ENCODE measurements around the gene BSN. TPM values are rescaled to one million over a fixed set of nuclear protein-coding genes. Genes with fewer than 3 reads are reported as not detected.

The BSN gene
- total and polyA plus RNA-seq, 12 donors, result 0.06 to 1.4 (median 0.62) TPM

DNA sequence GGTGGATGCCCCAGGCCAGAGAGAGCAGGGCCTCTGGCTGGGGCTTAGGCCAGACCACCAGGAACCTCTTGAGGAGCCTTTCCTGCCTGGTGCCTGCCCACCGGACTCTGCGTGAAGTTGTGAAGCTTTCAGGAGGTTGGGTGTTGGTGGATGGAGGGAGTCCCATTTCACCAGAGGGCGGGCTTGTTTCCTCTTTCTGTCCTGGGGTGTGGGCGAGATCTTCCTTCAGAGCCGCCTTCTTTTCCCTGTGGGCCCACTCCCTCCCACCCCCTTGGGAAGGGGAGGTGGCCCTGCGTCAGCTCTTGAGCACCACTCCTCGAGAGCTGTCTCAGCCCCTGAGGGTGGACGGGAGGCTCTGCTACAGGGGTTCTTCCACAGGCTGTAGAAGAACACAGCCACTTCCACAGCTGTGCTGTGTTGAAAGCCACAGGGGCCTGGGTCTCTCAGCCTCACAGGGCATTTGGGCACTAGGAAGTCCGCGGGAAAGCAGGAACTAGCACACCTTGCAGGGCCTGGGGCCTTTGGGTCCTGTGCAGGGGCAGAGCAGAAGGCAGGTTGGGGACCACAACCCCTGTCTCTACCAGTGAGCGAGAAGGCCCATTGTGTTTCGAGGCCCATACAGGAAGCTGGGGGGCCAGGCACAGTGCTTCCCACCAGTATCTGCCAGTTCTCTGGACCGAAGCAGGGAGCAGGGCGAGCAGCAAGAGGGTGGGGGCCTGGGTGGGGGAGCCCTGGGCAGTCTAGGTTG, 163.1 kb downstream of the BSN start:
- TF ChIP-seq, protein P1, sequence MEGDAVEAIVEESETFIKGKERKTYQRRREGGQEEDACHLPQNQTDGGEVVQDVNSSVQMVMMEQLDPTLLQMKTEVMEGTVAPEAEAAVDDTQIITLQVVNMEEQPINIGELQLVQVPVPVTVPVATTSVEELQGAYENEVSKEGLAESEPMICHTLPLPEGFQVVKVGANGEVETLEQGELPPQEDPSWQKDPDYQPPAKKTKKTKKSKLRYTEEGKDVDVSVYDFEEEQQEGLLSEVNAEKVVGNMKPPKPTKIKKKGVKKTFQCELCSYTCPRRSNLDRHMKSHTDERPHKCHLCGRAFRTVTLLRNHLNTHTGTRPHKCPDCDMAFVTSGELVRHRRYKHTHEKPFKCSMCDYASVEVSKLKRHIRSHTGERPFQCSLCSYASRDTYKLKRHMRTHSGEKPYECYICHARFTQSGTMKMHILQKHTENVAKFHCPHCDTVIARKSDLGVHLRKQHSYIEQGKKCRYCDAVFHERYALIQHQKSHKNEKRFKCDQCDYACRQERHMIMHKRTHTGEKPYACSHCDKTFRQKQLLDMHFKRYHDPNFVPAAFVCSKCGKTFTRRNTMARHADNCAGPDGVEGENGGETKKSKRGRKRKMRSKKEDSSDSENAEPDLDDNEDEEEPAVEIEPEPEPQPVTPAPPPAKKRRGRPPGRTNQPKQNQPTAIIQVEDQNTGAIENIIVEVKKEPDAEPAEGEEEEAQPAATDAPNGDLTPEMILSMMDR (IDR thresholded peaks at IDR 0.05), result no peak
- no peak overlapping the region for H3K4me3 ChIP-seq
- H3K36me3 ChIP-seq, result peaks cover 0 to 73% (median 8%) of the 10 kb centered on the region in 9 donors
- intact Hi-C loops (cut with DNase I), result no loop called here
- H3K4me1 ChIP-seq, result peaks cover 5 to 32% (median 16%) of the 10 kb centered on the region in 9 donors
- no peaks in the 10 kb centered on the region for H3K9me3 ChIP-seq
- DNase-seq (no peak), ATAC-seq (no peak)
- H3K27me3 ChIP-seq, result no peaks in the 10 kb centered on the region
- no peak overlapping the region for H3K27ac ChIP-seq
- 88 to 89% methylated on average over 14 of the region's 14 CpGs for WGBS, 2 donors

DNA sequence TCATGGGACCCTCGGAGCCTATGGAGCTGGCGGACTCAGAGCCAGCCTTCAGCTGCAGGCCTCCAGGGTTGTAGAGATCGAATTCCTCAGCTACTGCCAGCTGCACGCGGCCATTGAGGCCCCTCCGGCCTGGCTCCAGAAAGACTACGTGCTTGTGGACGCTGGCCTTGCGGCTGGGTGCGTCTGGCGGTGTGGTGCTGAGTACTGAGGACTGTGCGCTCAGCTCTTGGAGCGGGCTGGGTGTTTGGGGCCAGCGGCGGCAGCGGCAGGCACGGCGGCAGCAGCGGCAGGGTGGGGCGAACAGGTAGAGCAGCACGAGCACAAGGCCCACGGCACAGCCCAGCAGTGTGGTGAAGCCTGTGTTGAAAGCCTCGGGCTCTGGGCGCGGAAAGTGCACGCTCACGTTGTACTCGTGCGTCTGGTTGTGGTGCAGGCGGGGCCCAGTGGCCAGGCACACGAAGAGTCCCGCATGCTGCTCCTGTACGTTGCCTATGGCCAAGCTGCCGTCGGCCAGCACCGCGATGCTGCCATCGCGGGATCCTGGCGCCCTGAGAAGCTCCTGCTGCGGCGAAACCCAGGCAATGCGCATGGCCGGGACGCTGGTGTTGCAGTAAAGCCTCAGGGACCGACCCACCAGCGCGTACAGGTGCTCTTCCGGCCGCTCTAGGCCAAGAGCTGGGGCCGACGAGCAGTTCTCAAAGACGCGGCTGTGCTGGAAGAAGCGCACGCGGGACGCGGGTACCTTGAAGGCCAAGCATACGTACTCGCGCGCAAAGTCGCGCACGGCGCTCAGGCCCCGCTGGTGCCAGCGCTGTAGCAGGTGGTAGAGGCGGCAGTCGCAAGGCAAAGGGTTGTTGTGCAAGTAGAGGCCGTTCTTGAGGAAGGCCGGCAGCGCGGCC, 163.9 kb downstream of the BSN start:
- peak overlapping the region in 5 of 10 donors; percentile 58 to 68 (median 66) for H3K4me3 ChIP-seq
- intact Hi-C loops (cut with DNase I), result no loop called here
- TF ChIP-seq, protein P1 (IDR thresholded peaks at IDR 0.05), result no peak

DNA sequence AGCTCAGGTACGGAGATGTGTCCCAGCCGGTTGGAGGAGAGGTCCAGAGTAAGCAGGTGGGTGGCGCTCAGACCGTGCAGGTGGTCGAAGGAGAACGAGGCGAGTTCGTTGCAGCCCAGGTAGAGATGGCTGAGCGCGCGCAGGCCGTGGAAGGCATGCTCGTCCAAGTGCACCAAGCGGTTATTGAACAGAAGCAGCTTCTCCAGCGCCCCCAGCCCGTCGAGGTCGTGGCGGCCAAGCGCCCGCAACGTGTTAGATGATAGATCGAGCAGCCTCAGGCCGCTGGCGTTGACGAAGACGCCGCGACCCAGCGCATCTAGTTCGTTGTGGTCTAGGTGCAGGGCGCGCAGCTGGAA, 164.6 kb downstream of the BSN start:
- peak in 1 of 8 donors; percentile 0 for ATAC-seq
- TF ChIP-seq, protein P1 (IDR thresholded peaks at IDR 0.05), result no peak
- intact Hi-C loops (cut with DNase I), result no loop called here
- 7 to 11% methylated on average over 32 to 33 of the region's 33 CpGs for WGBS, 2 donors
- Histone ChIP-seq H3K36me3 (peaks cover 0 to 64% (median 8%) of the 10 kb centered on the region in 9 donors), H3K27me3 (no peaks in the 10 kb centered on the region), H3K4me3 (peak overlapping the region; percentile 30 to 68 (median 62)), H3K27ac (peak overlapping the region in 4 of 10 donors; percentile 13 to 75 (median 62)), H3K4me1 (peaks cover 10 to 42% (median 27%) of the 10 kb centered on the region in 9 donors), H3K9me3 (no peaks in the 10 kb centered on the region)
- DNase-seq, result no peak

More for the DNA sequence above, 163.9 kb downstream of the BSN start:
- Histone ChIP-seq H3K27me3 (no peaks in the 10 kb centered on the region), H3K9me3 (no peaks in the 10 kb centered on the region), H3K36me3 (peaks cover 0 to 71% (median 8%) of the 10 kb centered on the region in 9 donors), H3K4me1 (peaks cover 10 to 40% (median 24%) of the 10 kb centered on the region in 9 donors), H3K27ac (no peak overlapping the region)
- WGBS, 2 donors, result 59 to 64% methylated on average over 75 of the region's 75 CpGs
- DNase-seq, result no peak
- peak in 1 of 8 donors; percentile 7 for ATAC-seq

DNA sequence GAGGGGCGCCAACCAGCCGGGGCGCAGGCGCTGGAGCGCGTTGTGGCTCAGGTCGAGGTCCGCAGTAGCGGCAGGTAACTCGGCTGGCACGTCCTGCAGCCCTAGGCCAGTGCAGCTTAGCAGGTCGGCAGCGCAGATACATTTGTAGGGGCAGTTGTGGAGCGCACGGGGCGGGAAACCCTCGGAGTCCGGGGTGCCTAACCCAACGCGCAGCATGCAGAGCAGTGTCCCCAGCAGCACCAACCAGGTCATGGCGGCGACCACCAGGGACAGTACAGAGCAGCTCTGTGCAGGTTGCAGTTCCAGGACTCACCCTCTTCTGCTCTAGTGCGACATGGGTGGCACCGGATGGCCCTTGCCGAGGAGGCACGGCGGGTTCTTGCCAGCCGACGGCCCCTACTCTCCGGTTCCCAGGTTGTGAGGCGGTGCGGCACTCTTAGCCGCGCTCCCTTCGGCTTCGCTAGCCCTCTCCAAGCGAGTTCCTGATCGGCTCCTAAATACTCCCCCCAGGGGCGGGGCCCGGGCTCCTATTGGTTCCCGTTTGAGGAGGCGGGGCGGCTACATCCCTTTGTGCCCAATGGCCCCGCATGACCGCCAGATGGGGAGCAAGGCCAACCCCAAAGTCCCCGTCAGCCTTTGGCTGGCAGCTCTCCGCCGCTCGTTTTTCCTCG, 165.1 kb downstream of the BSN start, which contains the start of gene AMIGO3:
Gene AMIGO3 (minus strand): TSS at position 471 of the 671 bp plus-strand sequence. CDS start 219 bp downstream, at position 252.
- peak; percentile 95 to 96 for DNase-seq
- peak within 1 kb of the TSS in 8 of 10 donors; percentile 13 to 75 (median 40) for H3K27ac ChIP-seq
- no peaks in the 10 kb centered on the region for H3K9me3 ChIP-seq
- intact Hi-C loops (cut with DNase I), result no loop called here
- peak; percentile 68 to 87 (median 82) for ATAC-seq
- H3K27me3 ChIP-seq, result no peaks in the 10 kb centered on the region
- TF ChIP-seq, protein P1 (IDR thresholded peaks at IDR 0.05), result peak; percentile 39 to 70 (median 55)
- peaks cover 12 to 44% (median 29%) of the 10 kb centered on the region in 9 donors for H3K4me1 ChIP-seq
- peak within 1 kb of the TSS; percentile 30 to 68 (median 62) for H3K4me3 ChIP-seq
- H3K36me3 ChIP-seq, result peaks cover 0 to 59% (median 8%) of the 10 kb centered on the region in 9 donors
- 1% methylated on average over 50 of the region's 50 CpGs for WGBS, 2 donors

Data from heart right ventricle (tissue), 16 donors.